DMS114 treated with DMSO at 0.1 percent for 48 hours (cell line): ENCODE results near the gene ESPNL.

Experiments used
- DNase-seq: peaks from one replicate; lab custom pipeline; 2025; ENCODE audit not compliant: unreplicated experiment; lab: John Stamatoyannopoulos, UW

Gene ESPNL

DNA sequence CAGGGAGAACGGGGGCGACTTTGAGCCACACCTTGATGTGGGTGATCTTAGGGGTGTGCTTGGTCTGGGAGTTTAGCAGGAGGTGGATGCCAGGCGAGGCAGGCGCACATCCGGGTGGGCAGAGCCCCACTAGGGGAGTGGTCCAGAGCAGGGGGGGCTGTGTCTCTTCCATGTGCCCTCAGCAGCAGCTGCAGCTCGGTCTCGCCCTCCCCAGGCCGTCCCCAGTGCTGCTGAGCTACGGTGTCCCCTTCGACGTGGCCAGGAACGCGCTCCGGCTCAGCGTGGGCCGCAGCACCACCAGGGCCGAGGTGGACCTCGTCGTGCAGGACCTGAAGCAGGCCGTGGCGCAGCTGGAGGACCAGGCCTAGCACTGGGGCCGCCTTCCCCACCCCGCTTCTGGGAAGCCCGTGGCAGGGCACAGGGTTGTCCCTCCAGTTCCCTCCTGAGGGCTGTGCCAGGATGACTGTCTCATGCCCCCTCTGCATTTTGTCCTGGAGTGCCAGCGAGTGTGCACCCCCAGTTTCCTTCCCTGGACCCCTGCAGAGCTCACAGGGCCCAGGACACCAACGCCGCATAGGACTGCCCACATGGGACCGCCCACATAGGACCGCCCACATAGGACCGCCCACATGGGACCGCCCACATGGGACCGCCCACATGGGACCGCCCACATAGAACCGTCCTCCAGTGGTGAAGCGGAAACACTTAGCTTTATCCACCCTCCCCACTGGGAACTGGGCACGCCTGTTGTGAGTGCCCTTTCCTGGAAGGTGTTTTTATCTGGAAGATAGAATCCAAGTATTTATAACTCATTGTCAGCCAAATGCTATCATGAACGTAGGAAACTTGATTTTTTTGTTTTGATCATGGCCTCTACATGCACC lies 1.9 kb upstream of the ESPNL start:
- no peak for DNase-seq

DNA sequence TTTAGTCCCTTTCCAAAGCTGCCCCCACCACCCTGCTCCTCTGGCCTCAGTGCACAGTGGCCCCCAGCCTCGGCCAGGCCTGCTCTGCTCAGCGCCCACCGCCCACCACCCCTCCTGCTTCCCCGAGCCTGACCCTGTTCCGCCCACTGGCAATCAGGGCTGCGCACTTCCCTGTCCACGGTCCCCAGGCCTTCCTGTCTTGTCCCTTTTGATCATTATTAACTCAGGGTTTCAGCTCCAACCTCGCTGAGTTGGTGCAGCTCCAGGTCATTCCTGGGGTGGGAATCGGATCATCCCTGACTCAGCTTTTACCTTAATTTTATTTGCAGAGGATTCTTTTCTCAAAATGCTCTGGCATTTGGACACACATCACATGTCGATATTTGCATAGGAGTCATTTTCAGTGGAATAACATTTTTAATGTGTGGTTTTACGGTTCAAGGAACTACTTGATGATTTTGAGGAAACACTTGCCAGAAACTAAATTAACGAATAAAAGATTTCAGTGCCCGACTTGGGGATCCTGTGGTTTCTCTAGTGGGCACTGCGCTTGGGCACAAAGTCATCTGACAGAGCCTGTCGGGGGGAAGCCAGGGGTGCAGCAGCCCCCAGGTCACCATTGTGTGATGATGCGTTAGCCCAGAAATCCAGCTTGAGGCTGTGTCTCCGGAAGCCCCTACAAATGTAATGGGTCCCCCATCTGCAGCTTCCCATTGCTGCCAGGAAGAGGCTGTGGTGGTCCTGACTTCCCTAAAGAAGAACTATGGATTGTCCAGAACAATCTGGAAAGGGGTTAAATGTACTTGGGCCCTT lies 1.0 kb upstream of the ESPNL start:
- DNase-seq: no peak

DNA sequence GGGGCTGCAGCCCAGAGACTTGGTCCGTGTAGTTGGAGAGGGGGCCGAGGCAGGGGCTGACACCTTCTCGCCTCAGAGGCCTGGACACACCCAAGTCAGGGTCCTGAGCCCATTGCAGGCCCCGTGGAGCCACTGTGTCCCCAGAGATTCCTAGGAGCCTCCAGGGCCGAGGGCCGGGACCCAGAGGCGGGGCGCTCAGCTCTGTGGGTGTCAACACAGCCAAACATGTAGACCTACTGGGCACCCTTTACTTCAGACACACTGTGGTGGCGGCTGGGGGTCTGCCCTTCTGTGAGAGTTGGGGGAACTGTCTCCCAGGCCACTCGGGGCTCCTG lies 459 bp upstream of the ESPNL start:
- no peak for DNase-seq

DNA sequence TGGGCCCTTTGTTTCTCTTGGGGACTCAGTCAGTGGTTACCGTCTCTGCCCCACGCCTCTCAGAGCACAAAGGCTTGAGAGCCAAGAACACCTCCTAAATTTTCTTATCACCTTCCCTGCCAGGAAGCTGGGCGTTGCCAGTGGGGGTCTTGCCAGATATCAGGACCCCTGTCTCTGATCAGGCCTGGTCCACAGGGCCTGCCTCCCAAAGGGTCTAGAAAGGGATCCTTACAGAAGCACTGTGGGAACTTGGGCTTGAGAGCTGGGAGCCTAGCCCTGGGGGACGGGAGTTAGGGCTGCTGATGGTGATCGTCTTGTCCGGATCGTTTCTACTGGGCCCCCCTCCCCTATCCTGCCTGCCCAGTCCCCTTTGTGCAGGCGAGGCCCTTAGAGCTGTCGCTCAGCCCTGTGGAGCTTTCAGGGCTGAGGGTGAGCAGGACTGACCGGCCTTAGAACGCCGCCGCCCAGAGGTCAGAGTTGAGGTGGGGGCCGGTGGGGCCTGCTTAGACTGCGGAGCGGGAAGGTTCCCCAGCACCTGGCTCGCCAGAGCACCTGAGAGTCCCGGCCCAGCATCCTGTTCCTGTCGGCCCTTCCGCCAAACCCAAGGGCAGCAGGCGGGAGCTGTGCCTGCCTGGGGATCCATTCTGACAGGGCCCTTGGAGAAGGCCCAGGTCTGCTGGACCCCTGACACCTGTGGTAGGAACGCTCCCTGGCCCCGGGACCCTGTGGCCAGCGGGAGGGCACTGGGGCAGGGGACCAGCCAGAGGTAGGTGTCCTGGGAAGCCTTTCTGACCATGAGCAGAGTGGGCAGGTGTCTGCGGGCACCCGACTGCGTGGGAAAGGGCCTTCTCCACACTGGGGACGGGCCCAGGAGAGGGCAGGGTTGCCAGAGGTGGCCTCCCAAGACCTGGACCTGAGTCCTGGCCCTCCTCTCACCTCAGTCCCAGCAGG lies 956 bp downstream of the ESPNL start:
- DNase-seq: no peak

DNA sequence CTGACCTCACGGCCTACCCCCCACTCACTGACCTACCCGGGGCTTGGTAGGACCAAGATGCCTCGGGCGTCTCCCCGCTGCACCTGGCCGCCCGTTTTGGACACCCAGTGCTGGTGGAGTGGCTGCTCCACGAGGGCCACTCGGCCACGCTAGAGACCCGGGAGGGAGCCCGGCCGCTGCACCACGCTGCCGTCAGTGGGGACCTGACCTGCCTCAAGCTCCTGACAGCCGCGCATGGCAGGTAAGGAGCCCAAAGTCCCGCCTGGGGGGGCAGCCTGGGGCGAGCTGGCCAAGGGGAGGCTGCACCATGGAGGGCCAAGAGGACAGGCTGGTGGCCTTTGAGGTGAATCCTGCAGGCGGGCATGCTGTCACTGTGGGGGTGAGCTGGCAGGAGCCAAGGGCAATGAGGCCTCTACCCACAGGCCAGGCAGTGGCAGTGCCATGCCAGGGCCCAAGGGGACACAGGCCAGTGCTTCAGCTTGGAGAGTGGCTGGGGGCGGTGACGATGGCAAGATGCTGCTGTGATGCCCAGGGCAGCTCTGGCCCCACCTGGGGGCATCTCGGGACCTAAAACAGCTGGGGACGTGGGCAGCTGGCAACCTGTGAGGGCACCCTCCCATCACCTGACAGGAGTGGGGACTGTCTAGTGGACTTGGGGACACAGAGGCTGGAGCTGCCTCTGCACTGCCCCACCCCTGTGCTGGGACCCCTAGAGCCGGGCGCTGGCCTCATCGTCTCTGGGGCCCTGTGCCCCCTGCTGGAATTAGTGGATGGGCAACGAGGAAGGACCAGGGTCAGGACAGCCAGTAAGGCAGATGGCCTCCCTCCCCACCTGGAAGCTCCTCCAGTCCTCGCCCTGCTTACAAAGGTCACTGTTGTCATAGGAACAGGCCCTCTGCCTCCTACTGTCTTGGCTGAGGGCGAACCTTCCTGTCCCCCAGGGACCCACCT lies 2.0 kb downstream of the ESPNL start:
- DNase-seq: no peak

DNA sequence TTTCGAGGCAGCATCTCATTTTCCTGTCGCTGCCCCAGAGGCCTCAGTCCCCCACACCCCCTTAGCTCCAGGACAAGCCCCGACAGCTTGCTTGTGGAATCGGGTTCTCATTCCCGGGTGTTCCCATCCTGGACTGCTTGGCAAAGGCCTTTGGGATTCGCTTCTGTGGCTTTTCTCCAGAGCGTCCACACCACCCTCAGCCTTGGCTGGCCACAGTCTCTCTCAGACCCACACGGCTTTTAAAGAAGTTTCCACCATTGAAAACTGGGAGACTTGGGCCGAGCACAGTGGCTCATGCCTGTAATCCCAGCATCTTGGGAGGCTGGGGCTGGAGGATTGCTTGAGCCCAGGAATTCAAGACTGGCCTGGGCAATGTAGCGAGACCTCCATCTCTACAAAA lies 2.7 kb downstream of the ESPNL start:
- no peak for DNase-seq

DNA sequence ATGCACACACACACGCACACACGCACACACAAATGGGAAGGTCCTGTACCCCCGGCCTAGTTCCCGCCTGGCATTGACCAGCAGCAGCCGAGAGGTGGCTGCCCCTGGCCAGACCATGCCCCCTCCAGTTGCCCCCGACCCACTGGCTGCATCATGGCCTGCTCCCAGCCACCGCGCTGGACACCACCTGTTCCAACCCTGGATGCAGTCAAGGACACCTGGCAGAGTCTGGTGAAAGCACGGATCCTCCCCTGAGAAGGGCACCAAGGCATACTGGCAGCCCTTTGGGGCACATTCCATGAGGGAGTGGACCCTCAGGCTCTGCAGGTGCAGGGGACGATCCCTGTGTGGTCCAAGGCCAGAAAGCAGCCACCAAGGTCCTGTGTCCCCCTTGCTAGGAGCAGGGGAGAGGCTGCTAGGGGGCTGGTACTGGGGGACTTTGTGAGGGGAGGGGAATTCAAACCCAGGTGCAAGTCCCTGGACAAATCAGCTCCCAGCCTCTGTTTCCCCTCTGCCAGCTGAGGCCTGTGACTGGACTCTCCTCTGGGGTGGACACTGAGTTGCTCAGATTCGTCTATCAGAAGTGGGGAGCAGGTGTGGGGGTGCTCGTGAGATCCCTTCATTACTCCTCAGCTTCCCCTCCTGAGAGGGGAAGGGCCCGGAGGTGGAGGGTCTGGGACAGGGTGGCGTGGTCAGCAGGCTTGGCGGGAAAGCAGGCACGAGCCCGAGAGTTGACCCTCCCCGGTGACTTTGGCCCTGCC lies 3.5 kb downstream of the ESPNL start:
- DNase-seq: no peak

DNA sequence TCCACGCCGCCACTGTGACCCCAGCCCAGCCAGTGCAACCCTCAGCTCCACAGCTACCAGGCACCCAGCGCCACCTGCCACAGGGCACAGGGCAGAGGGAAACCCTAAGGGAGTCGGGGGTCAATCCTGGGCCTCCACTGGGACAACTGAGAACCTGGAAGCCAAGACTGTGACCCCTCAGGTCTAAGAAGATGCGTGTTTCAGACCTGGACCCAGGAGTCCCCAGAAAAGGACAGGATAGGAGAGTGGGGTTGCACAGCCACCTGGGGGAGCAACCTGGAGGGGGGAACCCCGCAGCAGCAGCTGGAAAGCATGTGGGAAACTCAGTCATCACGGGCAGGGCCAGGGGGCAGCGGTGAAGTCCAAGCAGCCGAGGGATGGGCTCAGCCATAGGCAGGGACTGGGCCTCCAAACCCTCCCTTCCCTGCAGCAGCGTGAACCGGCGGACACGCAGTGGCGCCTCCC lies 4.1 kb downstream of the ESPNL start:
- DNase-seq: no peak

DNA sequence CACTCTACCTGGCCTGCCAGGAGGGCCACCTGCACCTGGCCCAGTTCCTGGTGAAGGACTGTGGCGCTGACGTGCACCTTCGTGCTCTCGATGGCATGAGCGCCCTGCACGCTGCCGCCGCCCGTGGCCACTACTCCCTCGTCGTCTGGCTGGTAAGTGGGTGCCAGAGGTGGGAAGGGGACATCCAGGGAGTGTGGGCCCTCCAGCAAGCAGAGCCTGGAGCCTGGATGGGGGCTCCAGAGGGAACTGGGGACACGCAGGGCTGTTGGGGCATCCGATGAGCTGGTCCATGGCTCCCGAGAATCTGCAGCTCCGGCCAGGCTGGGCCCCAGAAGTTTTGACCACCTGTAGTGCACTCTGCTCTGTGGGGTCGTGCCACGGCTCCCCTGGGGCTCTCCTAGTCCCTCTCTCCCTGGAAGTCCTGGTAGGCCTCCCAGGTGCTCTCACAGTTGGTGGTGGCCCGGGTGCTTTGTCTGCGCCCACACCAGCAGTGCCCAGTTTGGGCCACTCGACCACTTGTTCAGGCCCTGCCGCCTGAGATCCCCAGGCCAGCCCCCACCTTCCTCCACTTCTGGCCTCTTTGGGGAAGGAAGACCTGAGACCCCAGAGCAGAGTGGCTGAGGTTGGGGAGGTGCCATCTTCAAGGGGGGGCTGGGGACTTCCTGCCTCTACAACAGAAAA lies 4.7 kb downstream of the ESPNL start:
- no peak for DNase-seq

DNA sequence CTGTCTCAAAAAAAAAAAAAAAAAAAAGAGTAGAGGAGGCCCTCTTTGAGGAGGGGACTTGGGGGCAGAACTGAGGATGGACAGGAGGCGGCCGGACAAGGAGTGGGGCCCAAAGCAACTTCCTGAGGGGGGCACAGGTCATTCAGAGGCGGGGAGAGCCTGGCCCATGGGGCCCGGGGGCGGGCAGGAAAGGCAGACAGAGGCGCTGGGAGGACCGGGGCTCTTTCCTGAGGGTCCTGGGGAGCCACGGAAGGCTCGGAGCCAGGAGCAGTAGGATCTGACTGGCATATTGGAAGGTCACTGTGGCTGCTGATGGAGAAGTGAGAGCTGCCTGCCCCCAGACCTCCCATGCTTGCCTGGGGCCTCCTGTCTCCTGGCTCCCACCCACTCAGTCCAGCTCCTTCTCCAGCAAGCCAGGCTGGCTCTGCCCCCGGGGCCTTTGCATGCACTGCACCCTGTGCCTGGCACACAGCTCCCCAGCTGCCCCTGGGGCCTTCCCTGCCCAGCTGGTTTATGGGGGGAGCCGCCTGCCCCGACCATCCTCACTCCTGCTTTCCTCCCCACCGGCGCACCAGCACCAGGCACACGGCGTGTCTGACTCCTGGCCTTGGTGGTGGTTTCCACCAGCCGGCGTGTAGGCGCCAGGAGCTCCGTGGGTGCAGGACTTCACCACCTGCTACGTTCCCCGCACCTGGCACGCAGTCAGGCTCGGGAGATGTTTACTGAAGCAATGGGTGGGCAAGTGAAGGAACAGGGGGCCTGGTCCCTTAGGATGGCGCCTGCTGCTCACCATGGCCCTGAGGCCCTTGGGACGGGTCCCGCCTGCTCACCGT lies 5.6 kb downstream of the ESPNL start:
- DNase-seq: no peak

DNA sequence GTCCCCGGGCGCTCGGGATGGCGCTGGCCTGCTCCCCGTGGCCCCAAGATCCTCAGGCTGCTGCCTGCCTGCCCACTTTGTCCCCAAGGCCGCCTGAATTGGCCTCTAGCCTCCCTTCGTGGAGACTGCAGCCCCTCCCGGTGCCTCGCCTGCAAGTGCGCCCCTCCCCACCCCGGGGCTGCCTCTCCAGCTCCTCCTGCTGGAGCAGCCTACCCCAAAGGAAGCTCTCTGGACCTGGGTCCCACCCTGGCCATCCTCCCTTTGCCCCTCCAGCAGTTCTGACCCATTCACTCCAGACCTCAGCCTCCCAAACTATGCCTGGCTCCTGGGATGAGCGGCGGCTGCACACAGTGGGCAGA lies 6.2 kb downstream of the ESPNL start:
- DNase-seq: no peak

DNA sequence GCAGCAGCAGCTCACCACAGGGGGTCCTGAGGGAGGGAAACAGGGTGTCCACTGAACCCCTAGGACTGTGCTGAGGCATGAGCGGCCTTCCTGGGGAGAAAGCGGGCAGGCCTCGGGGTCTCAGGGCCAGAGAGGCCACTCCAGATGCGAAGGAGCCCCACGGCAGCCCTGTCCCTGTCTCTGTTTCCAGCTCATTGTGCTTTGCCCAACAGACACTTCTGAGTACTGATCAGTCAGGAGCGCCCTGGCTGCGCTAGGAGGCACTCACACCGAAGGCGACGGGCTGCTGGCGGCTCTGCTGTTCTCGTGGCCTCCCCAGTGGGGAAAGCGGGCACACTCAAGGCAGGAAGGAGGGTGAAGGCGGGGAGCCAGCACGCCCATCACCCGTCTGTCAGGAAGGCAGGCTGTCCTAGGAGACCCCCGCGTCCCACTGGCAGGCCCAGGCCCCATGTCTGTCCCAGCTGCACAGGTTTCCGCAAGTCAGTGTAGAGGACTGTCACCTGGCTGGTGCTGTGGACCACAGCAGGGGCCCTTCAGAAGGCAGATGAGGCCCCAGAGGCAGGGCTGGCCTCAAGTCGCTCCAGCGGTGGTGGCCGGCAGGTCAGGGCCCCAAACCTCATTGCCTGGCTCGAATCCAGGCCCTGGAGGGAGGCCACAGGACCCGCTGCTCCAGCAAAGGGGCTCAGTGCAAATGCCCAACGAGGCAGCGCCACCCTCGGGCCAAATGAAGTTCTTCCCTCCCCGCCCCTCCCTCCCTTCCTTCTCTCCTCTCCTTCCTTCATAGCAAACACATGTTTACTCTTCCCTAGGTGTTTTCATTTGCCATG lies 6.8 kb downstream of the ESPNL start:
- DNase-seq: no peak

DNA sequence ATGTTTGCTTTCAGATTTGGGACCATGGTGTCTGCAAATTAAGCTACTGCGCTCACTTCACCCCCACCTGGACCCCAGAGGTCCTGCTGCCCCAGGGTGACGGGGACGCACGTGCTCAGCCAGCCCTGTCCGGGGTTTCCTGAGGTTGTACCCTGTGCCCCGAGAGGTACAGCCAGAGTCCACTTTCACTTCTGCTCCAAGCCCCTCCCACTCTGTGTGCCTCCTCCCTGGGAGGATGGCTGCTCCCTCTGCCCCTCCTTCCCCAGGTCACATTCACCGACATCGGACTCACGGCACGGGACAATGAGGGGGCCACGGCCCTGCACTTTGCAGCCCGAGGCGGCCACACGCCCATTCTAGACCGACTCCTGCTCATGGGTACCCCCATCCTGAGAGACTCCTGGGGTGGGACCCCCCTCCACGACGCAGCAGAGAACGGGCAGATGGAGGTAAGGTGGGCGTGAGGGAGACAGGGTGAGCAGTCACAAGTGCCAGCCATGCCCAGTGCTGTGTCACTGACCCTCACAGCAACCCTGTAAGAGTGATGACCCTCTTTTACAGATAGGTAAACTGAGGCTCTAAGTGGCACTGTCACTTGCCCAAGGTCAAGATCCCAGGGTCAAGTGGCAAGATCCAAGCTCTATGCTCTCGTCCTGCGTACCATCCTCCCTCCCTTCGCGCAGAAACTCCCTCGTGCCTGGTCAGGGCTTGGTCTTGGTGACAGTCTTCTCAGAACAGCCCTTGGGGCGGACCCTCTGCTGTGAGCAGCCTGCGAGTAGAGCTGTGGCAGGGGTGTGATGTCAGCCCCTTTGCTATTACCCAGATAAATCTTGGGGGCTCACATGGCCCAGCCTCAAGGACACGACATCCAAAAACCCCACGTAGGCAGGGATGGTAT lies 7.6 kb downstream of the ESPNL start:
- no peak for DNase-seq

DNA sequence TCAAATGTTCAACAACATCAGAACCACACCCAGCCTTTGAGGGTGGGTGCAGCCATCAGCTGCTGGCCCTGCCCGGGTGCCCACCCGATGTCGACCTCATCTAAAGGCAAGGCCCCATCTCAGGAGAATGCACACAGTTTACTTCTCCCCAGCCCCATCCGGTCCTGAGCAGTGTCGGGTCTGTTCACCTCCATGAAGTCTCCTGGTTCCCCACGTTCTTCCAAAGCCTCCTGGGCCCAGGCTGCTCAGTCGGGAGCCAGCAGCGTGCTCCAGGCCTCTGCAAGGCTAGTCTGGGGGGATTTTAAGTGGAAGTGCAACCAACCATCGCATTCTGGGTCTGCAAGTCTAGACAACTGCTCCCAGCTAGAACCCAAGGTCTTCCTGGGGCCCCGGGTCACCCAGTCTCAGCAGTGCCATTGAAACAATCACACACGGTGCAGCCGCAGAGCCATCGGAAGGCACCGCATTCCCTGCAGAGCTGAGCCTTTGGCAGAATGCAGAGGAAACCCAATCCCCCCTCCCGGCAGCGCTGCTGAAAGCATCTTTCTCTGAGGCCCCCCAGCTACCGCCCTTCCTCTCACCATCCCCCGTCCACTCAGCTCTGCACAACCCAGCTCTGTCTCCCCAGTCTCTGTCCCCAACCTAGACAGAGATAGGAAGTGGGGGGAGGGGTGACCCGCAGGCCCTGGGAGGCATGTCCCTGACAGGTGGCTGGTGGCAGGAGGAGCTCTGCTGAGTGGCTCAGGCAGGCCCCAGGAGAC lies 8.5 kb downstream of the ESPNL start:
- no peak for DNase-seq

DNA sequence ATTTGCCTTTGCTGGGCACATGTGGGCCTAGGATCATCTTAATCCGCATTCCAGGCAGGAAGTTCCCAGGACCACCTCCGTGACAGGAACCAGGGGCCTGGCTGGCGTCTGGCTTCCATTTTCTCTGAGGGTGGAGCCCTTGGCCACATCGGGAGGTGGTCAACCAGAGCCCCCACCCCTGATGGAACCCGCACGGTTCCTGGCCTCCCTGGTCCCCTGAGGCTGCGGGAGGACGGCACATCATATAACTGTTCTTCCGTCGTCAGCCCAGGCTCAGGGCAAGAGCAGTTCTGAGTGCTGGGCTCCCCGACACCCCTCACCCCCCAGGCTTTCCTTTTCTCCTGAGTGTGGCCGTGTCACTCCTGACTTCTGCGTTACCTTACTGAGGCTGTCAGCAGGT lies 13.5 kb downstream of the ESPNL start:
- DNase-seq: no peak
